NCI-H2107 treated with DMSO at 0.1 percent for 48 hours (cell line): ENCODE measurements around the gene MCM3.

Experiments used
- DNase-seq: peaks from one replicate; lab custom pipeline; 2025; ENCODE audit not compliant: unreplicated experiment; lab: John Stamatoyannopoulos, UW

Gene MCM3

DNA sequence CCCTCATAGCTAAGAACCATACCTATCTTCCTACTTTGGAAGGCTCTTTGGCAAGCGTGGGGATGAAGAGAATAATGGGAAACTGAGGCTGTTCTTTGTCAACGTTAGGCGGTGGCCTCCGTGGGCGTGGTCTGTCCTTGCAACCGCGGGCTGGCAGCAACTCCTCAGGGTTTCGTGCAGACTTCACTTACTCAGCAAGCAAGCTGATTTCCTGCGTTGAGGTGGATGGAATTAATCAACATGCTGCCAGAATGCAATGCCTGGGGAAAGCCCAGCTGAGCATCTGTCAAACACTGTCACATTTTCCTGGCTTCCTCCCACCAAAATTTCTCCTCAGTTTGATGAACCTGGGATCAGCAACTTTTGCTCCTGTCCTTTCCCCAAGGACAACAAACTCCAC, 31.0 kb downstream of the MCM3 start:
- DNase-seq = no peak

DNA sequence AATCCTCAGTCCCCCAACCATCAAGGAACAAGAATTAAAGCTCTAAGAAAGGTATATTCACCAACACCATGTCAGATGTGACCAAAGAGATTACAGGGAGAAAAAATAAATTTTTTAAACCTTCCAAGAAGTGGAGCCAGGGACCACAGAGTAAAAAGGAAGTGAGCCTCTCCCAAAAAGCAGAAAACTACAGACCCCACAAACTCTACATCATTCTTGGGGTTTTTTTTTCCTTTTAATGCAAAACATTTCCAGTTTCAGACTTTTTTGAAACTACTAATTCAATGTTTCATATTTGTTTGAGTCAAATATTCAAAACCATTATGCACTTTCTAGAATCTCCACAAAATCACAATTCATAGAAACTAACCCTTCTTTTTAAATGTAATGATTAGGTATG, 33.4 kb downstream of the MCM3 start:
- DNase-seq = no peak

DNA sequence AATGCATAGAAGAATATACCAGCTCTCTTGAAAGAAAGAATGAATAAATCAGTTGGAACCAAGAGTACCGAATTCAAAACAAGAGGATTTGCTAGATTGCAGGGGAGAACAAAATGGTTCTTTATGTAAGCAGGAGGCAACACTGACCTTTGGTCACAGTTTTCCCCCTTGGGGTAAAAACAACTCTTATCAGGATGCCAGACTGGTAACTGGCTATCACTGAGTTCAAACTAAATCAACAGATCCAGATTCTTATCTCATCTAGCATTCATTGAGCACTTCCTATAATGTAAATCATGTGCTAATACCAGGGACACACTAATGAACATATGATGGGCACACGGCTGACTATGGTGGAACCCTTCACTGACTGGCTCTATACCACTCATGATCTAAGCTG, 35.5 kb downstream of the MCM3 start:
- no peak for DNase-seq

DNA sequence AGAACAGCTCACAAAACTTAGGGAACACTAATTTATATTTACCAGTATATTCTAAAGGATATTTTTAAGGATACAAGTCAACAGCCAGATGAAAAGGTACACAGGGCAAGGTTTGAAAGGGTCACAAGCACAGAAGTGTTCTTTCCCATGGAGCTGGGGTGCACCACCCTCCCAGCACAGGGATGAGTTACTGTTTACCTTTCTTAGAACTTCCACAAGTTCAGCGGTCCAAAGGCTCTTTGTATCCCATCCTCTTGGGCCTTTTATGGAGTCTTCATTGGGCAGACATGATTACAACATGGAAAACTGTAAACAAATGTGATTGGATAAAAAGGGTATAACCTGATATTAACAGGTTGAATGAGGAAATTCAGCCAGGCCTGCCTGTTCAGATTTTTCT, 39.1 kb downstream of the MCM3 start:
- no peak for DNase-seq

DNA sequence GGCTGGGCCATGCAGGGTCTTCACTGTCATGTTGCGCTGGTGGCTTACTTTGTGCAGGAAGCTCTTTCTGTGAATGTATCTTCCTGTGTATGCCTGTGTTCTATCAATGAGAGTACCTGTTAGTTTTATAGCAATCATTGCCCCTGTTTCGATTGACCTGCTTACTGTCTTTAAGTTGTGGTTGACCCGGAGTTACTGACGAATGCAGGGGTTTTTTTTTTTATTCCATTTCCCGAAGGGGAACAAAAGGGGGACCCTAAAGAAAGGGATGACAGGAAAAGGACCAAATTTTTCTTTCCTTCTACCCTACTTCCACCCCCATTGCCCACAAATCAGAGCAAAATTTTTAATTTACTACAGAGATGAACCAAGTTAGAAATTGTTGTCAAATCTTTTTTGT, 40.1 kb downstream of the MCM3 start, which contains the start of gene IL17F:
Gene IL17F, minus strand, starts transcription at position 101 of the 400 bp plus-strand sequence. Its CDS starts 71 bp downstream, at position 30.
- no peak for DNase-seq

DNA sequence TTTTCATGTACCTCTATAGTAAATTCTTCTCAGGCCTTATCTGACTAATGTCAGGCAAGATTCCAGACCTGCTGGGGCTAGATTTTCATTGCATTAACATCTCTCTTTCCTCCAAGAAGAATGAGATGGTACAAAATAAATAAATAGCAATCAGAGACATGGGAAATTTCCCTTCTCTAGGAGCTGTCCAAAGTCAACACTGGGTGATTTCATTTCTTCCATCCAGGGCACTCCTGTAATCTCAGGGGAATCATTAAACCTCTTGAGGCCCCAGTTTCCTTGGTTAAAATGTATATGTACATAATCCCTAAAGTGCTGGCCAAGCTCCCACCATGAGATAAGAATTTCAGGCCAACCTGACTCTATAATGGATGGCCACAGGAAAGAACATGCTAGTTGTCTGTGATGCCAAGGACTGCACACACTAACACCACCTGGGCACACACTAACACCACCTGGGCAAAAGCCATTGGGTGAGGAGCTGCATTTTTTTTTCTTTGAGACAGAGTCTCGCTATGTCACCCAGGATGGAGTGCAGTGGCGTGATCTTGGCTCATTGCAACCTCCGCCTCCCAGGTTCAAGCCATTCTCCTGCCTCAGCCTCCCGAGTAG, 41.2 kb downstream of the MCM3 start:
- DNase-seq = no peak

DNA sequence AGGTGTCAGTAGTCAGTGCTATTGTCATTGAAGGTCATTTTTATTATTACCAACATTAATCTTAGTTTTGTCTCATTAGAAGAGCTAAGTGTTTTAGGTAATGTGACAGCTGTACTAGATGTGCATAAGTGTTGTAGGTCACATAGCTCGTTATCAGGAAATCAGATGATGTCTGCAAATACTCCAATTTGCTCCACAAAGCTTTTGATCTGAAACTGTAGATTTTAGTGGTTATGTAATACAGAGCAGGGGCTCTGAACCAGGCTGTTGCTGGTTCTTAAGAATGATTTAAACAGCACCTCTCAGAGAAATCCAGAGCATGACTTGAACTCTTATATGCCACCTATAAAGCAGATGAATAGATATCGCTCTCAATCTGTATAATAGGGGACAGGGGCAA, 42.7 kb downstream of the MCM3 start:
- no peak for DNase-seq

DNA sequence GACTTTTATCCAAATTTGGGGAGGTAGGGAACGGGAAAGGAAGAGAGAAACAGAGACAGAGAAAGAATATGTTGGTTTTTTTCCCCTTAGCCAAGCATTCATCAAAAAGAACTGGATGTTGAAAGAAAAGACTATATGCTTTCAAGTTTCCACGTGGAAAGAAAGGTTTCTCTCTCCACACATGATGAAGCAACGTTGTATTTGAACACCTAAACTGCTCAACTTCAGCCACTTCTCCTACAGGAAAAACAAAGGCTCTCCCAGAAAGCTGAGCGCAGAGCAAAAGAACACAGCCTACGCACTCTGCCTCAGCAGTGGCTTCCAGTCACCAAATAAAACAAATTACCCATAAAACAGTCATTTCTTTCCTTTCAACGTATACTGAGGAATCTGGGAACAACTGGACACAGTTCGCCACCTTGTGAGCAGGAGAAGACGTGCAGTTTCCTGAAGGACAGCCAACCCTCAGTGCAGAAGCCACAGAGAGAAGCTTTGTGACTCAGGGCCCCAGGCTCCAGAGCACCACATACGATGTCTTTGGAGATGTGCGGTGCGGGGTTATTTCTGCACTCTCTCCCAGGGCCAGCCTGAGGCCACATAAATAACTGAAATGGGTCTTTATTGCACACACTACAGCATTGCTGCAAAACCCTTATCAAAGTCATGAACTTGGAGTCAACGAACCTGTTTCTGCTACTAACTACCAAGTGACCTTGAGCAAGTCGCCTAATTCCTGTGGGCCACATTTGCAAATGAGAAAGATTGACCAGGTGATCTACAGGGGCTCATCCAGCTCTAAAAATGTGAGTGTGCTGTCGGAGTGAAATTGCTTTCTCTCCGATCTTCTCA, 50.3 kb downstream of the MCM3 start:
- DNase-seq = peak; percentile 4

DNA sequence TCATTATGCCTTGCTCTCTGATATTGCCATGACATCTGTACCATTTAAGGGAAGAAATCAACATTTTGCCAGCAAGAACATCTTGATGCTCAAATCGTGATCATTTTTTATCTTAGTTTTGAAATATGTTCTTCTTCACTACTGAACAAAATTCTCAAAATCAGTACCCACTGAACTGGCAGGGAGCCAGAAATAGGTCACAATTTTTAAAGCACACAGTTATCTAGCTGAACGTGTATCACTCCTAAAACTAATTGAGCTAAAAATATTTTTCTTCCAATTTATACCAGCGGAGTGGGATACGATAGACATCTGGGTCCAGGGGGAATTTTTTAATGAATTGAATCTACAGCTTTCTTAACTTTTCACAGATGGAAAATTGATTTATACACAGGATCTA, 51.5 kb downstream of the MCM3 start:
- no peak for DNase-seq

DNA sequence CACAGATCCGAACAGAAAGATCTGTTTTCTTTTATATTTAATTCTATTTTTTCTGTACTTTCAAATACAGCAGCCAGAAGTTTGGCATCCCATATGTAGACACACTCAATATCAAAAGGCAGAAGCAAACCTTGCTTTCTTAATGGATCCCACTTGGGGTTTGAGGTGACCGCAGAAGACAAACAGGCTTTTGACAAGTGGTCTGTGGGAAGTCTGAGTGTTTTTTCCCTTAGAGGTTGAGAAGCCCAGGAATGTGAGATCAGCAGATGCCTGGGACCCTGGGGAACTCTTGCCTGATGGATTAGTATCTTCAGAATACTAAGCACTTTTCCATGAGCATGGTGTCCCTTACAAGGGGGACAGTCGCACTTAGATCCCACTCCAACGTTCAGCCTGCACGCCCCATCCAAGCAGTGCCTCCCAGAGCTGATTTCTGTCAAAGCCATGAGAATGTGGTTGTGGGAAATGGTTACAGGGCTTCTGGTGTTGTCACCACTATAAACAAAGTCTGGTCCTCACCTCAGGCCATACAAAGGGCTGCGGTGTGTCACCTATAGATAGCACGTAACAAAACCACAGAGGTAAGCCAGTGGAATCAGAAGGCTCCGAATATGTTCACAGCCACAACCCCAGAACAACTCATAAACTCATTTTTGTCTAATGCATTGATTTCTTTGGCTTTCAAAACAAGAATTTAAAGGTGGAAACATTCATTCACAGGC, 53.0 kb downstream of the MCM3 start:
- DNase-seq = peak; percentile 8

DNA sequence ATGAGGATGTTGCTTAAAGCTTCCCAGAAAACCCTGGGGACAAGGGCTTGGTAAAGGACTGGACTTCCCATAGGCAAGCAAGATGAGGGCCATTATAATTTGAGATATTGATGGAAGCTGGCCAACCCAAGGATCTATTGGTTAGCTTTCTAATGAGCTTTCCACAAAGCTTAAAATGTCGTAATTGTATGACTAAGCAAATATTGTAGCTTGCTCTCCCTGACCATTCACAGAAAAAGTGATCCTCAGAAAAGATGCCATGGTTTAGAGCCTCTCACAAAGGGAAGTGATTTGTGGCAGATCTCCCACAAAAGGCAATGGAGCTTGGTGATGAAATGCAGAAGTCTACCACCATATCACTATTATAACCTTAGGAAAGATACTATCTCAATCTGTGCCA, 53.9 kb downstream of the MCM3 start:
- DNase-seq = no peak

DNA sequence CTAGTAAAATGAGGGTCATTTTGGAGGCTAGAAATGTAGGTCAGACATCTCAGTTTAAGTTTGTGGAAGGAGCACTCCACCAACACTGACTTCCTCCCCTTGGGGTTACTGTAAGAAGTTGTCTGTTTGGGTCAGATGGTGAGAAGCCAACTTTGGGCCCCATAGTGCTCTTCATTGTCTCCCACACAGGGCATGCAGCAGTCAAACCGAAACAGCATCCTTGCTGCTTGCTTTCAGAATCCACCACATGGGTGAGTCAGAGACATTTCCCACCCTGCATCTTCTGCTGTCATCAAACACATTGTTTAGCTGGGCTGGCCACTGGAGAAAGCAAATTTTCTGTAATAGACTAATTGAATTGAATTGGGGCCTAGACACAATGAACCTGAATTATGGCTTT, 57.0 kb downstream of the MCM3 start:
- no peak for DNase-seq

DNA sequence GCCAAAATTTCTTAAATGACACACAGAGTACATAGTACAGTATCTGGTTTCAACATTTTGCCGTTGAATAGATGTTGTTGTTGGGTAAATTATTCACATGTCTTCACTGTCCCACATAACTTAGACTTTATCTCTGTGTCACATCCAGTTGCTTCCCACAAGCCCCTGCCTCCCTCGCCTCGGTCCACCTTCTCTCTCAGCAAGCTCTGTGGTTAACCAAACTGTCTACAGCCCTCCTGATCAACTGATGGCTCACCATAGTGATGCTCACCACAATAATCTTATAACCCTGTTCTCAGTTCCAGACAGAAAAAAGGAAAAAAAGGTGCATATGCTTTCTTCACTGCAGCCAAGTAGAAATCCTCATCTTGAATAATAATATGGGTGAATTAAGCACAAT, 63.2 kb downstream of the MCM3 start:
- DNase-seq = no peak

DNA sequence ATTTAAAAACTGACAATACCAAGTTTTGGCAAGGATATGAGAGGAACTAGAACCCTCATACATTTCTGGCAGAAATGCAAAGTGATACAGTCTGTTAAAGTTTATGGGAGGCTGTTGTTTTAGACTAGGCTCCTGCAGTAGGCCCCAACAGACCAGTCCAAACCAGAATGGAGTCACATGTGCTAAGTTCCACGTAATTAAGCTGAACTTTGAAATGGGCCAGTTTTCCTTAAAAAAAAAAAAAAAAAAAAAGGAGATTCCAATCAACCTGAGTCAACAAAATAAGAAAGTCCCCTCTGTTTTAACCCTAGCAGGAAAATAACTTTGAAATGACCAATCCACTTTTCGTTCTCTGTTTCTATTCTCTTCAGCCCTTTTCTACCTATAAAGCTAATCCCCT, 66.8 kb downstream of the MCM3 start:
- DNase-seq = no peak

DNA sequence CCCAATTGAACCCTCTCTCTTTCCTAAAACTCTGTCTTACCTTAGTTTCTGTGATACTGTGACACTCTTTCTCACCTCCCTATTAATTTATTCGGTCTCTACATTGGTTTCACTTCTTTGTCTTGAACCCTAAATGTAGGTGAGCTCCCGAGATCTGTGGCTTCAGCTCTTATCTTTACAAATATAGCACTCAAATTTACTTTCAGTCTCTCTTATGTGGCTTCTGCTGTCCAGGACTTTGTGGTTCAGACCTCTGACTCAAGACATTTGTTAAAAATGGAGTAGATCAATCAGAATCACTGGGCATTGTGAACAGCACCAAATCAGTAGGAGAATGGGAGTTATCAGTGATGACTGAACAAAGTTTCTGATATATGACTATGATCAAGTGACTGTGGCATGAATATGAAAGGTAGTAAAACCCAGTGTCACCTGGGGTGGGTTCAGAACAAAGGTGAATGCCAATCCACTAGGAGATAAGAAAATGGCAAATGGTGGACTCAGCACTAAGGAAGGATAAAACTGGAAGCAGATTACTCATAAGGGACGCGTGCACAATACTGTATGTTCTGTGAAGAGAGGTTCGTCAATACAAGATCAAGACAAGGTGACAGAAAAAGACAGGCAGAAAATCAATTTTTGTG, 67.5 kb downstream of the MCM3 start:
- DNase-seq = no peak

DNA sequence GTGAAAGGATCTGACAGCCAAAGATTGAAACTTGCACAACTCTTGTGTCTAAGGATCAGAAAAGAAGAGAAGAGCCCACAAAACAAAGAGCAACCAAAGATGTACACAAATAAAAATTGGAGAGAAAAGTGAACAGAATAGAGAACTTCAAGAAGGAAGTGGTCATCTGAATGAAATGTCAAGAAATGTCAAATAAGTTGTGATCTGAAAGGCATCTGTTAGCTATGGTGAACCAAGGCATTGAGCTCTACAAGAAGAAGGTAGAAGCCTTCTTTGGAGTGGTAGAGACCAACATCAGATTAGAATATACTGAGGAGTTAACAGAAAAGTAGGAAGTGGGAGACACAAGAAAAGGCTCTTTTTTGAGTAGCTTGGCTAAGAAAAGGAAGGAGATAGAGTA, 68.8 kb downstream of the MCM3 start:
- no peak for DNase-seq
